Esophagus muscularis mucosa (tissue), 4 donors: ENCODE results near the gene CHRNA9. TPM values are rescaled to one million over a fixed set of nuclear protein-coding genes. Genes with fewer than 3 reads are reported as not detected.

Experiments used
- DNase-seq: peaks from one replicate; pipeline ENCODE4 v3.0.0-alpha.2; 2017; ENCODE audit errors: extremely low spot score
- H3K27ac ChIP-seq, 4 donors: fragments of 200-600 bp; sonication (generic); replicated peaks in 1 of 4; 1 replicate in 3 of 4; 2 replicates in 1 of 4; pipeline ENCODE4 v1.5.1; 2016 to 2019; ENCODE audit warnings: mild to moderate bottlenecking in 1 of 4
- H3K27me3 ChIP-seq, 4 donors: fragments of 200-600 bp; sonication (generic); one replicate each; pipeline versions ENCODE4 v1.5.1 to v1.6.0; 2016 to 2019
- H3K36me3 ChIP-seq, 4 donors: fragments of 200-600 bp; sonication (generic); one replicate each; pipeline ENCODE4 v1.5.1; 2016 to 2019
- H3K4me1 ChIP-seq, 4 donors: fragments of 200-600 bp; sonication (generic); one replicate each; pipeline ENCODE4 v1.5.1; 2016 to 2019
- H3K4me3 ChIP-seq, 4 donors: fragments of 200-600 bp; sonication (generic); 1 replicate in 2 of 4; 2 replicates in 2 of 4; pipeline ENCODE4 v1.5.1; 2016 to 2019; ENCODE audit warnings: mild to moderate bottlenecking in 4 of 4, moderate library complexity in 1 of 4
- H3K9me3 ChIP-seq, 4 donors: fragments of 200-600 bp; sonication (generic); 1 replicate in 3 of 4; 2 replicates in 1 of 4; pipeline ENCODE4 v1.5.1; 2016 to 2019
- EP300 ChIP-seq: sonication (generic); formaldehyde crosslinking; IDR thresholded peaks from one replicate; pipeline ENCODE4 v1.6.1; 2017; ENCODE audit warnings: antibody characterized with exemption
- POLR2A ChIP-seq: fragments of 450-650 bp; IDR thresholded peaks from one replicate; pipeline ENCODE4 v1.6.1; 2017; ENCODE audit warnings: antibody characterized with exemption, moderate library complexity, mild to moderate bottlenecking, low read depth
- POLR2AphosphoS5 ChIP-seq, 2 donors: sonication (generic); formaldehyde crosslinking; IDR thresholded peaks; one replicate each; pipeline ENCODE4 v1.6.1; 2017; ENCODE audit warnings: antibody characterized with exemption in 2 of 2
- WGBS: methylation state at CpG from one replicate; pipeline ENCODE4 v1.1.5; 2018; 5-methylcytosine and 5-hydroxymethylcytosine counted together
- intact Hi-C: fragments of 100-400 bp; cut with DNase I; formaldehyde crosslinking; loops from one replicate; pipeline ENCODE4 v1.15.1; 2023
- total RNA-seq, 4 donors: library from RNA; depleted of rRNA; stranded (reverse); fragments of >200 nt; gene quantifications; one replicate each; pipeline versions ENCODE4 v1.1.0 to v1.2.1, GENCODE V29; 2016
- TF ChIP-seq, protein P1 (sequence below), 3 experiments: fragments of 200-600 bp in 2 of 3; fragments of 450-650 bp in 1 of 3; sonication (generic) in 2 of 3; IDR thresholded peaks; one replicate each; pipeline ENCODE4 v1.5.1; 2017 to 2019; ENCODE audit warnings: antibody characterized with exemption in 3 of 3, mild to moderate bottlenecking in 2 of 3, moderate library complexity in 1 of 3

CHRNA9 gene
- total RNA-seq, 4 donors from 2014 or later: 0.11 TPM; not detected in 3

DNA sequence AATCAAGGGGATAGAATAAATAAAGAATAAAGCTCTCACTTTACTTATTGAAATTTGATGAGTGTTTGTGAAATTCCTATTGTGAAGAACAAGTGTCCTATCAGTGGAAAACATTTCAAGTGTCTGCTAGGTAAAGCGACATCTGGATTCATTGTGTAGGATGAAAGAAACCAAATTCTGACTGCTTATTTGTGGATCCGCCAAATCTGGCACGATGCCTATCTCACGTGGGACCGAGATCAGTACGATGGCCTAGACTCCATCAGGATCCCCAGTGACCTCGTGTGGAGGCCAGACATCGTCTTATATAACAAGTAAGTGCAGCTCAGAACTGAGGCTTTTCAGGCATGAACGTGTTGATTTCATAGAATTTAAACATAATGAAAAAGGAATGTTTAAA lies 1.9 kb downstream of the CHRNA9 start:
- intact Hi-C loops: no loop called here
- WGBS: 89% methylated on average over 9 of the region's 9 CpGs
- no peak for DNase-seq
- Histone ChIP-seq H3K27ac (no peak overlapping the region), H3K36me3 (no peaks in the 10 kb centered on the region), H3K4me3 (no peak overlapping the region), H3K4me1 (no peaks in the 10 kb centered on the region), H3K27me3 (no peaks in the 10 kb centered on the region), H3K9me3 (no peaks in the 10 kb centered on the region)
- TF ChIP-seq POLR2AphosphoS5 (IDR thresholded peaks at IDR 0.05) (no peak), POLR2A (no peak), EP300 (no peak)
- TF ChIP-seq, protein P1, sequence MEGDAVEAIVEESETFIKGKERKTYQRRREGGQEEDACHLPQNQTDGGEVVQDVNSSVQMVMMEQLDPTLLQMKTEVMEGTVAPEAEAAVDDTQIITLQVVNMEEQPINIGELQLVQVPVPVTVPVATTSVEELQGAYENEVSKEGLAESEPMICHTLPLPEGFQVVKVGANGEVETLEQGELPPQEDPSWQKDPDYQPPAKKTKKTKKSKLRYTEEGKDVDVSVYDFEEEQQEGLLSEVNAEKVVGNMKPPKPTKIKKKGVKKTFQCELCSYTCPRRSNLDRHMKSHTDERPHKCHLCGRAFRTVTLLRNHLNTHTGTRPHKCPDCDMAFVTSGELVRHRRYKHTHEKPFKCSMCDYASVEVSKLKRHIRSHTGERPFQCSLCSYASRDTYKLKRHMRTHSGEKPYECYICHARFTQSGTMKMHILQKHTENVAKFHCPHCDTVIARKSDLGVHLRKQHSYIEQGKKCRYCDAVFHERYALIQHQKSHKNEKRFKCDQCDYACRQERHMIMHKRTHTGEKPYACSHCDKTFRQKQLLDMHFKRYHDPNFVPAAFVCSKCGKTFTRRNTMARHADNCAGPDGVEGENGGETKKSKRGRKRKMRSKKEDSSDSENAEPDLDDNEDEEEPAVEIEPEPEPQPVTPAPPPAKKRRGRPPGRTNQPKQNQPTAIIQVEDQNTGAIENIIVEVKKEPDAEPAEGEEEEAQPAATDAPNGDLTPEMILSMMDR (IDR thresholded peaks at IDR 0.05): no peak

GRCh38 chr4:40337523-40337922 lies 2.4 kb downstream of the CHRNA9 start:
- intact Hi-C loops: no loop called here

DNA sequence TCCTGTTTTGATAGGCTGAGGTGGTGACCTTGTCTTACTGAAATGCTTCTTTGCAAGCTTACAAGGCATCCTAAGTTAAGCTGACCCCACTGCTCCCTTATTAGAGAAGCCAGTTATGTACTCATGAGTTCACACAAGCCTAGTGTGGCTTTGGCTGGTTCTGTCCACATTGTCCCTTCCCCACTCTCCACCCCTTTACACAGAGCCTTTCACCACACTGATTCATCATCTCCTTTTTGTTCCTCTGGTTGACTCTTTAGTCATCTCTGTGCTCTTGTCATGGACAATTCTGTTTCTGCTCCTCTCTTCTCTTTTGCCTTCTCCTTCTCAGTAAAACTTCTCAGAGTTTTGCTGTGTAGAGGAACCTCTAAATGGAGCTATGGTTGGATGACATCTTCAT lies 4.9 kb downstream of the CHRNA9 start:
- Histone ChIP-seq H3K4me1 (no peaks in the 10 kb centered on the region), H3K36me3 (no peaks in the 10 kb centered on the region), H3K9me3 (no peaks in the 10 kb centered on the region), H3K27ac (no peak overlapping the region), H3K4me3 (no peak overlapping the region), H3K27me3 (no peaks in the 10 kb centered on the region)
- TF ChIP-seq EP300 (no peak), POLR2A (no peak), POLR2AphosphoS5 (IDR thresholded peaks at IDR 0.05) (no peak)
- TF ChIP-seq, protein P1 (IDR thresholded peaks at IDR 0.05): no peak
- intact Hi-C loops: no loop called here
- no peak for DNase-seq

More at GRCh38 chr4:40337523-40337922, 2.4 kb downstream of the CHRNA9 start:
- Histone ChIP-seq H3K4me3 (no peak overlapping the region), H3K36me3 (no peaks in the 10 kb centered on the region), H3K4me1 (no peaks in the 10 kb centered on the region), H3K9me3 (no peaks in the 10 kb centered on the region), H3K27me3 (no peaks in the 10 kb centered on the region), H3K27ac (no peak overlapping the region)
- 83% methylated on average over 2 of the region's 2 CpGs for WGBS
- DNase-seq: no peak
- TF ChIP-seq EP300: no peak
- no peak for TF ChIP-seq POLR2A

- DNase-seq: no peak
- Histone ChIP-seq H3K27ac (no peak overlapping the region), H3K27me3 (no peaks in the 10 kb centered on the region), H3K4me3 (no peak overlapping the region), H3K4me1 (no peaks in the 10 kb centered on the region), H3K36me3 (no peaks in the 10 kb centered on the region), H3K9me3 (no peaks in the 10 kb centered on the region)
- WGBS: 68% methylated on average over 3 of the region's 3 CpGs
- intact Hi-C loops: no loop called here
- TF ChIP-seq, protein P1 (IDR thresholded peaks at IDR 0.05): no peak
- TF ChIP-seq EP300 (no peak), POLR2AphosphoS5 (IDR thresholded peaks at IDR 0.05) (no peak), POLR2A (no peak)
These were observed 12.3 kb downstream of the CHRNA9 start for GRCh38 chr4:40347472-40347871.

GRCh38 chr4:40348000-40348399 lies 12.9 kb downstream of the CHRNA9 start:
- TF ChIP-seq POLR2A: no peak
- no peak for TF ChIP-seq POLR2AphosphoS5 (IDR thresholded peaks at IDR 0.05)
- no peak overlapping the region for H3K4me3 ChIP-seq
- no peaks in the 10 kb centered on the region for H3K27me3 ChIP-seq
- WGBS: 84% methylated on average over 2 of the region's 2 CpGs
- H3K27ac ChIP-seq: no peak overlapping the region
- H3K4me1 ChIP-seq: no peaks in the 10 kb centered on the region
- H3K9me3 ChIP-seq: no peaks in the 10 kb centered on the region
- no peak for DNase-seq
- H3K36me3 ChIP-seq: no peaks in the 10 kb centered on the region
- intact Hi-C loops: no loop called here

DNA sequence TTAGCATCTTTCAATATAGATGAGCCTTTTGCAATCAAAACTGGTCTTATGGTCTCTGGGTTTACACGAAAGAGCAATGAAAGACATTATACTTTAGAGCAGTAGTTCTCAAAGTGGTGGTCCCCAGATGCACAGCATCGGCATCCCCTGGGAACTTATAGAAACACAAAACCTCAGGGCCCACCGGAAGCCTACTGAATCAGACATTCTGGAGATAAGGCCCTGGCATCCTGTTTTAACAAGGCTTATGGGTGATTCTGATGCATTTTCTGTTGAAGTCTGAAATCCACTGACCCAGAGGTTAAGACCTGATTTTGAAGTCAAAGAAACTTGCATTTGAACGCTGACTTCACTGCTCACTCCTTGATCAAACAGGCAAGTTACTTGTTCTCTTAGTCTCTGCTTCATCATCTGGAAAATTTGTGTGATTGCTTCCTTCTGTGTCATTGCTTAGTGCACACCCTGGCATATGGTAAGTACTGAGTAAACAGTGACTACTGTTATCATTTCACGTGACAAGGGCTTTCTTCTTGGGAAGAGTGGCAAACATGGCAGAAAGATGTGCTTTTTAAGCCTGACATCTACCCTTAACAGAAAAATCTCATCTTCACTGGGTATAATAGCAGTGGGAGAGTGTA lies 14.5 kb downstream of the CHRNA9 start:
- TF ChIP-seq, protein P1 (IDR thresholded peaks at IDR 0.05): no peak
- no peak for TF ChIP-seq POLR2AphosphoS5 (IDR thresholded peaks at IDR 0.05)
- TF ChIP-seq EP300: no peak
- TF ChIP-seq POLR2A: no peak
- Histone ChIP-seq H3K36me3 (no peaks in the 10 kb centered on the region), H3K4me3 (no peak overlapping the region), H3K4me1 (no peaks in the 10 kb centered on the region), H3K27ac (no peak overlapping the region), H3K9me3 (no peaks in the 10 kb centered on the region), H3K27me3 (no peaks in the 10 kb centered on the region)
- DNase-seq: no peak
- WGBS: 80% methylated on average over 5 of the region's 5 CpGs
- intact Hi-C loops: no loop called here
